Heart right ventricle (tissue), 16 donors: Measurements from ENCODE around the gene ZNF503. TPM values are rescaled to one million over a fixed set of nuclear protein-coding genes. Genes with fewer than 3 reads are reported as not detected.
A peak's percentile ranks its signal among the peaks of the same experiment; 100 is the strongest.

Experiments used
- ATAC-seq, 8 donors: fragments of 200-7000 bp; cut with Tn5 transposase; one replicate each; pipeline ENCODE4 v1.9.1; 2020; ENCODE audit warnings: mild to moderate bottlenecking in 8 of 8, moderate library complexity in 8 of 8, moderate number of reproducible peaks in 1 of 8
- DNase-seq, 2 donors: peaks; one replicate each; pipeline ENCODE4 v3.0.0-alpha.2; 2020
- H3K27ac ChIP-seq, 10 donors: fragments of 200-600 bp; sonication (generic) in 2 of 10; one replicate each; pipeline versions ENCODE4 v1.5.0 to v1.8.0; 2020 to 2022; ENCODE audit warnings: mild to moderate bottlenecking in 3 of 10
- H3K27me3 ChIP-seq, 7 donors: fragments of 200-600 bp; one replicate each; pipeline ENCODE4 v1.8.0; 2021 to 2022; ENCODE audit warnings: mild to moderate bottlenecking in 2 of 7
- H3K36me3 ChIP-seq, 9 donors: fragments of 200-600 bp; sonication (generic) in 1 of 9; one replicate each; pipeline versions ENCODE4 v1.5.0 to v1.8.0; 2020 to 2022; ENCODE audit warnings: mild to moderate bottlenecking in 2 of 9
- H3K4me1 ChIP-seq, 9 donors: fragments of 200-600 bp; sonication (generic) in 1 of 9; one replicate each; pipeline versions ENCODE4 v1.5.0 to v1.8.0; 2020 to 2022; ENCODE audit warnings: mild to moderate bottlenecking in 4 of 9
- H3K4me3 ChIP-seq, 10 donors: fragments of 200-600 bp; sonication (generic) in 2 of 10; one replicate each; pipeline versions ENCODE4 v1.5.0 to v1.8.0; 2020 to 2022; ENCODE audit warnings: mild to moderate bottlenecking in 7 of 10, moderate library complexity in 2 of 10
- H3K9me3 ChIP-seq, 11 donors: fragments of 200-600 bp in 10 of 11; sonication (generic) in 2 of 11; one replicate each; pipeline versions ENCODE4 v1.5.0 to v1.8.0; 2013 to 2022; ENCODE audit warnings: mild to moderate bottlenecking in 2 of 11, control low read depth in 1 of 11, moderate library complexity in 1 of 11
- CTCF ChIP-seq, 9 donors: fragments of 200-600 bp; sonication (generic) in 2 of 9; IDR thresholded peaks; one replicate each; pipeline versions ENCODE4 v1.5.0 to v1.8.0; 2021 to 2022; ENCODE audit warnings: antibody characterized with exemption in 9 of 9, mild to moderate bottlenecking in 5 of 9, moderate library complexity in 1 of 9
- WGBS, 2 donors: extraction: QIAGEN DNeasy Blood & Tissue Kit; methylation state at CpG; one replicate each; pipeline ENCODE4 v1.1.7; 2013; ENCODE audit warnings: inconsistent platforms in 1 of 2; 5-methylcytosine and 5-hydroxymethylcytosine counted together
- intact Hi-C, 10 donors: fragments of 100-400 bp; cut with DNase I; formaldehyde crosslinking; loops; one replicate each; pipeline versions ENCODE4 v1.11.1 to v1.14.2; 2022
- polyA plus RNA-seq, 2 donors: library from polyadenylated mRNA; stranded (reverse); fragments of 200-250 nt; gene quantifications; one replicate each; pipeline ENCODE4 v1.2.3, GENCODE V29; 2013
- total RNA-seq, 10 donors: library from RNA; stranded (reverse); fragmentation: NEBNext Ultra II Directional in 3 of 10; extraction: Animal tissue kit (Norgen Biotek cat#: 25700) in 3 of 10; gene quantifications; one replicate each; pipeline versions ENCODE4 v1.2.1 to v1.2.4, GENCODE V29; 2021 to 2023
- donor health status: Arrhythmogenic right ventricular cardiomyopathy.
- donor health status: ischemic (EF 13 %, LVEDD 7.1; RV severe dilation, severe dysfunction).
- donor health status: healthy with polysubstance abuse.
- donor health status: DM: no; HTN: yes; CAD: no.
- donor health status: DM: no; HTN: no; CAD: no.
- donor health status: ischemic (EF 25% LVEDD 6.9; RV normal size, moderate dysfunction).
- donor health status: ischemic (EF 25% LVEDD 5.7; RV mildly dilated, moderate dysfunction).
- donor health status: healthy.
- donor health status: DM: yes; HTN: yes; CAD: no.
- donor health status: Ischemic cardiomyopathy.
- donor health status: ischemic (EF 35%, LVEDD 5.7; RV mildly dilated, moderate dysfunction).
- donor health status: nonischemic (EF 11% LVEDD 7.7; RV severe dilation, severe dysfunction).
- donor health status: DM: yes; HTN: yes; CAD: no.
- donor health status: PGD.
- donor health status: ischemic (EF 29% LVEDD 5.4; RV normal size, mild dysfunction).
- donor health status: nonischemic (EF 23%, LVEDD 6.1; RV moderate dilation, normal function).

ZNF503 gene
- total and polyA plus RNA-seq, 12 donors: 2.5 to 9.7 (median 4.5) TPM

GRCh38 chr10:75439811-75440210 is 38.2 kb upstream of the ZNF503 start:
- Histone ChIP-seq H3K27ac (no peak overlapping the region), H3K36me3 (peaks cover 0 to 19% (median 0%) of the 10 kb centered on the region in 9 donors), H3K27me3 (no peaks in the 10 kb centered on the region), H3K4me3 (no peak overlapping the region), H3K9me3 (peaks cover 0 to 28% (median 17%) of the 10 kb centered on the region in 11 donors), H3K4me1 (no peaks in the 10 kb centered on the region)
- intact Hi-C loops: loop anchor here in 1 of 10 donors (10.0 kb wide), 1 partner anchor 155 kb away; no protein-coding TSS in a partner anchor
- DNase-seq (no peak), ATAC-seq (no peak)
- 87 to 92% methylated on average over 4 of the region's 4 CpGs for WGBS, 2 donors
- TF ChIP-seq CTCF (IDR thresholded peaks at IDR 0.05): no peak

- DNase-seq (no peak), ATAC-seq (peak in 1 of 8 donors; percentile 59)
- Histone ChIP-seq H3K4me1 (peaks cover 0 to 10% (median 0%) of the 10 kb centered on the region in 9 donors), H3K27ac (no peak overlapping the region), H3K9me3 (peaks cover 0 to 13% (median 5%) of the 10 kb centered on the region in 11 donors), H3K27me3 (no peaks in the 10 kb centered on the region), H3K36me3 (peaks cover 0 to 18% (median 0%) of the 10 kb centered on the region in 9 donors), H3K4me3 (no peak overlapping the region)
- 76 to 83% methylated on average over 3 of the region's 3 CpGs for WGBS, 2 donors
- no peak for TF ChIP-seq CTCF (IDR thresholded peaks at IDR 0.05)
- intact Hi-C loops: loop anchor here in 1 of 10 donors (10.0 kb wide), 1 partner anchor 157 kb away; no protein-coding TSS in a partner anchor
Observed at GRCh38 chr10:75438275-75438674, 36.7 kb upstream of the ZNF503 start.

- Histone ChIP-seq H3K27me3 (no peaks in the 10 kb centered on the region), H3K9me3 (peaks cover 0 to 7% (median 0%) of the 10 kb centered on the region in 11 donors), H3K4me3 (no peak overlapping the region), H3K4me1 (peaks cover 0 to 15% (median 1%) of the 10 kb centered on the region in 9 donors), H3K27ac (no peak overlapping the region), H3K36me3 (peaks cover 0 to 18% (median 0%) of the 10 kb centered on the region in 9 donors)
- DNase-seq (no peak), ATAC-seq (no peak)
- intact Hi-C loops: loop anchor here in 1 of 10 donors (10.0 kb wide), 1 partner anchor 157 kb away; no protein-coding TSS in a partner anchor
- WGBS, 2 donors: 97 to 98% methylated on average over 3 of the region's 3 CpGs
- no peak for TF ChIP-seq CTCF (IDR thresholded peaks at IDR 0.05)
Observed at GRCh38 chr10:75437693-75438092, 36.1 kb upstream of the ZNF503 start.

- no peak overlapping the region for H3K4me3 ChIP-seq
- peaks cover 0 to 23% (median 9%) of the 10 kb centered on the region in 9 donors for H3K4me1 ChIP-seq
- ATAC-seq: no peak
- H3K9me3 ChIP-seq: no peaks in the 10 kb centered on the region
- TF ChIP-seq CTCF (IDR thresholded peaks at IDR 0.05): no peak
- no peaks in the 10 kb centered on the region for H3K27me3 ChIP-seq
- peaks cover 0 to 18% (median 0%) of the 10 kb centered on the region in 9 donors for H3K36me3 ChIP-seq
- intact Hi-C loops: loop anchor here in 1 of 10 donors (10.0 kb wide), 1 partner anchor 158 kb away; no protein-coding TSS in a partner anchor
- no peak for DNase-seq
- H3K27ac ChIP-seq: no peak overlapping the region
Observed at GRCh38 chr10:75436896-75437295, 35.3 kb upstream of the ZNF503 start.
